ENCODE results near the gene WAS.

DNA sequence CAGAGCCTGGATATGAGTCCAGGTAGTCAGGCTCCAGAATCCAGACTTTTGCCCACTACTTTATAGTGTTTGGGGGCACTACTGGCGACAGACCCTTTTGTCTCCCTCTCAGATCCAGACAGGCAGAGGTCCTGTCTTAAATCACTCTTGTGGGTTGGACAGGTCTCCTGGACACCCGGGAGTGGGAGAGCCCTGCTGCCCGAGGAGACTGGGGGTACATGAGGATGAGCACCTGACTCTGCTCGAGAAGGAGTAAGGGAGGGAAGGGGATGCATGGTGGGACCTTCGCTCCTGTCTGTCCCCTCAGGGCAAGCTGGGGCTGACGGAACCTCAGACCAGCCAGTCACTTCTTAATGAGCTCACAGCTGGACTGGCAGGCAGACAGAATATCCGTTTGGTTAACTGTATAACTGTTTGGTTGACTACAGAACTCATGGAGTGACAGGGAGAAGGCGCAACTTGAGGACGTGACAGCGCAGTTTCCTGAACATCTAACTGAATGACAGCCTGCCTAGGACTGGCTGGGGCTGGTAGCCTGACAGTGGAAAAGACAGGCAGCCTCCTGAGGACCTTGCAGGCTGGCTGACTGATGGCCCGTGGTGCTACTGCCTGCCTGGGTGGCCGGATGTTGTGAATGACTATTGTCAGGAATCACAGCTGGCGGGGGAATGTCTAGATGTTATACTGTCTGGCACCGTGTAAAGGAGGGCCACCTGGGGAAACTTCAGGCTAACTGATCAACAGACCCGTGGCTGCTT lies 11.4 kb downstream of the WAS start:
- TF ChIP-seq, protein P1, sequence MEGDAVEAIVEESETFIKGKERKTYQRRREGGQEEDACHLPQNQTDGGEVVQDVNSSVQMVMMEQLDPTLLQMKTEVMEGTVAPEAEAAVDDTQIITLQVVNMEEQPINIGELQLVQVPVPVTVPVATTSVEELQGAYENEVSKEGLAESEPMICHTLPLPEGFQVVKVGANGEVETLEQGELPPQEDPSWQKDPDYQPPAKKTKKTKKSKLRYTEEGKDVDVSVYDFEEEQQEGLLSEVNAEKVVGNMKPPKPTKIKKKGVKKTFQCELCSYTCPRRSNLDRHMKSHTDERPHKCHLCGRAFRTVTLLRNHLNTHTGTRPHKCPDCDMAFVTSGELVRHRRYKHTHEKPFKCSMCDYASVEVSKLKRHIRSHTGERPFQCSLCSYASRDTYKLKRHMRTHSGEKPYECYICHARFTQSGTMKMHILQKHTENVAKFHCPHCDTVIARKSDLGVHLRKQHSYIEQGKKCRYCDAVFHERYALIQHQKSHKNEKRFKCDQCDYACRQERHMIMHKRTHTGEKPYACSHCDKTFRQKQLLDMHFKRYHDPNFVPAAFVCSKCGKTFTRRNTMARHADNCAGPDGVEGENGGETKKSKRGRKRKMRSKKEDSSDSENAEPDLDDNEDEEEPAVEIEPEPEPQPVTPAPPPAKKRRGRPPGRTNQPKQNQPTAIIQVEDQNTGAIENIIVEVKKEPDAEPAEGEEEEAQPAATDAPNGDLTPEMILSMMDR (IDR thresholded peaks at IDR 0.05 in 4 of 5, conservative IDR thresholded peaks at IDR 0.05 in 1 of 5), result no peak
- TF ChIP-seq POLR2A (IDR thresholded peaks at IDR 0.05), result no peak
